GM12891 (cell line): ENCODE measurements around the gene NAA15.
"Not testable (repeated sequence)": the region's sequence is repeated elsewhere in the genome, so short reads cannot be mapped to it uniquely, and the experiment has no call there.

Experiments
- DNase-seq: peaks from one replicate; pipeline ENCODE4 v3.0.0; 2011; ENCODE audit warnings: low spot score; ENCODE audit not compliant: insufficient read length
- FAIRE-seq: peaks from 2 replicates; lab custom pipeline; 2011; peaks lifted over from hg19 to GRCh38; lab: Jason Lieb, UNC
- PAX5 ChIP-seq: IDR thresholded peaks from 2 replicates; pipeline ENCODE4 v1.6.1; 2011; ENCODE audit warnings: low read length, moderate library complexity, mild to moderate bottlenecking; ENCODE audit not compliant: insufficient read depth, severe bottlenecking
- POLR2A ChIP-seq: IDR thresholded peaks from 2 replicates; pipeline ENCODE4 v1.6.1; 2011; ENCODE audit warnings: low read depth, low read length, control low read depth
- POLR2AphosphoS5 ChIP-seq: IDR thresholded peaks from 2 replicates; pipeline ENCODE4 v1.6.1; 2011; ENCODE audit warnings: low read depth, low read length, control low read depth
- POU2F2 ChIP-seq: IDR thresholded peaks from 2 replicates; pipeline ENCODE4 v1.6.1; 2011; ENCODE audit warnings: low read depth, mild to moderate bottlenecking, control low read depth, low read length, moderate library complexity
- SPI1 ChIP-seq: IDR thresholded peaks from 2 replicates; pipeline ENCODE4 v1.6.1; 2011; ENCODE audit warnings: low read depth, low read length, control low read depth
- TAF1 ChIP-seq: IDR thresholded peaks from 2 replicates; pipeline ENCODE4 v1.6.1; 2011; ENCODE audit warnings: low read depth, low read length, control low read depth

NAA15 gene

DNA sequence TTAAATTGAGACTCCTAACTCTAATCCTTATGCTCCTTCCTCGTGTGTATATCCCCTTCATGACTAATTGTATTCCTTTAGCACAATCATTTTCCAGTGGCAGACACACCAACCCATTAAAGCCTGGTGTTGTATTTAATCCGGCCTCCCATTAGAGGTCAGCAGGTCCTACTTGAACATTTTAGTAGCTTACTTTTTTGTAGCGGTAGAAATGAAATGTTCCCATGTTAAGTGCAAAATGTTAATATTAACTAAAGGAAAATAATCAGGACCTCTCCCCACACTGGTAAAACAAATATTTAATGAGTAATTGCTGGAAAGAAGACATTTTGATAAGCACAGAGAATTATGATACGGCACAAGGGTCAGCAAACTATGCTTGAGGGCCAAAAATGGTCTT lies 156.0 kb downstream of the NAA15 start:
- no peak for FAIRE-seq
- no peak for DNase-seq

GRCh38 chr4:139458543-139458942 lies 157.2 kb downstream of the NAA15 start:
- no peak for TF ChIP-seq TAF1
- no peak for TF ChIP-seq PAX5
- TF ChIP-seq POLR2A, result no peak
- TF ChIP-seq SPI1, result no peak
- no peak for TF ChIP-seq POU2F2
- no peak for TF ChIP-seq POLR2AphosphoS5
- FAIRE-seq (no peak), DNase-seq (no peak)

More for the DNA sequence above, 156.0 kb downstream of the NAA15 start:
- TF ChIP-seq POLR2AphosphoS5, result no peak
- no peak for TF ChIP-seq PAX5

DNA sequence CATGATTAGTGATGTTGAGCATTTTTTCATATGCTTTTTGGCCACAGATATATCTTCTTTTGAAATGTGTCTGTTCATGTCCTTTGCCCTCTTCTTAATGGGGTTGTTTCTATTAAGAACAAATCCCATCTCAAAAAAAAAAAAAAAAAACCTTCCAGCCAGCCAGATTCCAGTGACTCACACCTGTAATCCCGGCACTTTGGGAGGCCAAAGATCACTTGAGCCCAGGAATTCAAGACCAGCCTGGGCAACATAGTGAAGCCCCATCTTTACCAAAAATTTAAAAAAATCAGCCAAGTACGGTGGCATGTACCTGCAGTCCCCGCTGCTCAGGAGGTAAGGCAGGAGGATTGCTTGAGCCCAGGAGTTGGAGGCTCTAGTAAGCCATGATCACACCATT lies 157.7 kb downstream of the NAA15 start:
- no peak for TF ChIP-seq POLR2AphosphoS5
- TF ChIP-seq SPI1, result no peak
- DNase-seq, result no peak
- FAIRE-seq, result no peak

DNA sequence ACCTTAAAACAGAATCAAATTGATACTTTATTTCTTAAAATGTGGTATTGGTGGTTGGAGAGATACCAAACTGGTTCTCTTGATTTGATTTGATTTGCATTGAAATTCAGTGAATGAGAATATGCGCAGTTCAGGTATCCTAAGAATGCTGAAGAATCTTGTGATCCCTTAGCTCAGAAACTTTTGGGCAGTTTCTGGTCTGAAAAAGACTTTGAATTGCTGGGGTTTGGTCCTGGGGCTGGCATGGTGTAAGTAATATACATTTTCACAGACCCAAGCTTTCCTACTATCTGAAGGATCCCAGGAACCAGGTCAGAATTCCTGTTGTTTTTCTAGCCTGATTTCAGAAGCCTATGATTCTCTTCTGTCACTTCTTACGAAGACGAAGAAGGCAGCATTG lies 159.3 kb downstream of the NAA15 start:
- FAIRE-seq (no peak), DNase-seq (no peak)
- no peak for TF ChIP-seq POLR2A

GRCh38 chr4:139461022-139461628 lies 159.8 kb downstream of the NAA15 start:
- DNase-seq, result no peak

GRCh38 chr4:139464512-139464911 lies 163.2 kb downstream of the NAA15 start:
- DNase-seq, FAIRE-seq: not testable (repeated sequence)

More at GRCh38 chr4:139461022-139461628, 159.8 kb downstream of the NAA15 start:
- no peak for TF ChIP-seq TAF1
- no peak for TF ChIP-seq POLR2A
- no peak for TF ChIP-seq SPI1
- no peak for TF ChIP-seq POU2F2
- no peak for TF ChIP-seq PAX5
- TF ChIP-seq POLR2AphosphoS5, result no peak
- no peak for FAIRE-seq

DNA sequence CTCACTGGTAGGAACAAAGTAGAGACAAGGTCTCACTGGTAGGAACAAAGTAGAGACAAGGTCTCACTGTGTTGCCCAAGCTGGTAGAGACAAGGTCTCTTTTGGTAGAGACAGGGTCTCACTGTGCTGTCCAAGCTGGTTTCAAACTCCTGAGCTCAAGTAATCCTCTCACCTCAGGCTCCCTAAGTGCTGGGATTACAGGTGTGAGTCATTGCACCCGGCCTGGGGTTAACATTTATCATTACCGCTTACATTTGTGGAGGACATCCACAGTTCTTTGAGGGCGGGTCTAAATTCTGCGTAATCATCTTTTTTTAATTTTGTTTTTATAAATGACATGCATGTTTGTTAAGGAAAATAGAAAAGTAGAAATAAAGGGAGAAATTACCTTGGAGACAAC lies 164.6 kb downstream of the NAA15 start:
- DNase-seq (no peak), FAIRE-seq (no peak)
- TF ChIP-seq POLR2AphosphoS5, result no peak
- TF ChIP-seq POLR2A, result no peak
- no peak for TF ChIP-seq PAX5
- TF ChIP-seq SPI1, result no peak
- TF ChIP-seq POU2F2, result no peak
- TF ChIP-seq TAF1, result no peak

DNA sequence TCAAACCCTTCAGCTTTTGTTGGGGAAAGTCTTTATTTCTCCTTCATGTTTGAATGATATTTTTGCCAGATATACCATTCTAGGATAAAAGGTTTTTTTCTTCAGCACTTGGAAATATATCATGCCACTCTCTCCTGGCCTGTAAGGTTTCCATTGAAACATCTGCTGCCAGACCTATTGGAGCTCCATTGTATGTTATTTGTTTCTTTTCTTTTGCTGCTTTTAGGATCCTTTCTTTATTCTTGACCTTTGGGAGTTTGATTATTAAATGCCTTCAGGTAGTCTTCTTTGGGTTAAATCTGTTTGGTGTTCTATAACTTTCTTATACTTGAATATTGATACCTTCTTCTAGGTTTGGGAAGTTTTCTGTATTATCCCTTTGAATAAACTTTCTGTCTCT lies 167.5 kb downstream of the NAA15 start:
- FAIRE-seq, DNase-seq: not testable (repeated sequence)

GRCh38 chr4:139469216-139469615 lies 167.9 kb downstream of the NAA15 start:
- FAIRE-seq, result no peak
- TF ChIP-seq POLR2AphosphoS5 (no peak), TAF1 (no peak), POLR2A (no peak), SPI1 (no peak), PAX5 (no peak), POU2F2 (no peak)
- no peak for DNase-seq
